Activated T-cell treated with anti-CD3 and anti-CD28 coated beads, Interleukin-2, amount 50 U/mL, for 4 hours (primary cell): Measurements from ENCODE around the gene ATP6V0A1. TPM values are rescaled to one million over a fixed set of nuclear protein-coding genes. Genes with fewer than 3 reads are reported as not detected.
"Not testable (repeated sequence)": the region's sequence is repeated elsewhere in the genome, so short reads cannot be mapped to it uniquely, and the experiment has no call there.

ENCODE experiments used
- ATAC-seq, 2 donors: fragments of 200-7000 bp; cut with Tn5 transposase; one replicate each; pipeline ENCODE4 v1.10.0; 2021
- DNase-seq: peaks from one replicate; pipeline ENCODE4 v3.0.0-alpha.2; 2020
- H3K27me3 Mint-ChIP-seq: one replicate; pipeline ENCODE4 v1.8.0; 2021; ENCODE audit warnings: low read depth, mixed read lengths
- H3K36me3 Mint-ChIP-seq: one replicate; pipeline ENCODE4 v1.8.0; 2022; ENCODE audit warnings: mixed read lengths; ENCODE audit not compliant: insufficient read depth
- H3K4me1 Mint-ChIP-seq: one replicate; pipeline ENCODE4 v1.8.0; 2021; ENCODE audit warnings: low read depth, mixed read lengths
- H3K4me3 Mint-ChIP-seq: one replicate; pipeline ENCODE4 v1.8.0; 2021; ENCODE audit warnings: mild to moderate bottlenecking, moderate library complexity, mixed read lengths
- H3K9me3 Mint-ChIP-seq: one replicate; pipeline ENCODE4 v1.8.0; 2021; ENCODE audit warnings: mixed read lengths
- total RNA-seq, 3 donors: library from RNA; stranded (reverse); gene quantifications; one replicate each; pipeline ENCODE4 v1.2.1, GENCODE V29; 2021

The ATP6V0A1 gene
- total RNA-seq, 3 donors from 2014 or later, result 12.8 to 18.0 (median 14.4) TPM

DNA sequence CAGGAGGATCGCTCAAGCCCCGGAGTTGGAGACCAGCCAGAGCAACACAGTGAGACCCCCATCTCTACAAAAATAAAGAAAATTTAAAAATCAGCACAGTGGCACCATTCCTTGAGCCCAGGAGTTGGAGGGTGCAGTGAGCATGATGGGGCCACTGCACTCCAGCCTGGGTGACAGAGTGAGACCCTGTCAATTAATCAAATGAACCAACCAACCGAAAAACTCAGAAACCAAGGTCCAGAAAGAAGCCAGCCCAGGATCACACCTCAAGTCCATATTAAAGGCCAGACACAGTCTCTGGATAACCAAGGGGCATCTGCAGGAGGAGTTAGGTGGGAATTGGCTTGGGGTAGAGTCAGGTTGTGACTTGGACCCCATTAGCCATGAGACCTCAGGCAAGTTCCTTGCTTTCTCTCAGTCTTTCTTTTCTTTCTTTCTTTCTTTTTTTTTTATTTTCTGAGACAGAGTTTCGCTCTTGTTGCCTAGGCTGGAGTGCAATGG is 96.5 kb downstream of the ATP6V0A1 start:
- peak in 1 of 2 donors; percentile 12 for ATAC-seq
- Mint-ChIP-seq H3K4me3 (peak overlapping the region; percentile 88), H3K4me1 (peaks cover 20% of the 10 kb centered on the region), H3K27me3 (no peaks in the 10 kb centered on the region), H3K36me3 (no peaks in the 10 kb centered on the region), H3K9me3 (no peaks in the 10 kb centered on the region)
- no peak for DNase-seq

DNA sequence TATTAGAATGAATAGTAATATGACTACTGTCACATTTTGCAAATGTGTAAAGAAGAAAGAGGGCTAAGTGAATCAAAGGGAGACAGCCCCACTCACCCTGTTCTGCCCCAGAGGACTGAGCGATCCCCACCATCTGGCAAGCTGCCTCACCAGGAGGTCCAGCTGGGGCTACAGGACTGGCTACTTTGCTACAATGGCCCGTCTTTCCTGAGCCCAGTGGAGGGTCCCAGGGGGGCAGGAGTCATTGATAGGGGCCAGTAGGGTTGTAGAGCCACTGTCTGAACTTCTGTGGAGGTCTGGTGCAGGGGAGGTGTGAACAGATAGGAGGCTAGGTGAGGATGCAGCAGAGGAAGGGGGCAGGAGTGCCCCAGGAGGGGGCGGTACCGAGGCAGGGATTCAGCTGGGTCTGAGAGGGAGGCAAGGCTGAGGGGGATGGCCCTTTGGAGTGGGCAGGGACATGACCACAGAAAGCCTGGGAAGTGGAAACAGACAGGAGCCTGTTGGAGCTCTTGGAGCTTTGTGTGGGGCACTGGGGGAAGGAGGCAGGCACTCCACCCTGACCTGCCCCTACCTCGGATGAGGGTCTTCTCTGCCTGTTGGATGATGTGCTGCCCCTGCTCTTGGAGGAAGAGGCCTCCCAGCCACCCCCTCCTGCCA is 97.4 kb downstream of the ATP6V0A1 start:
- DNase-seq, ATAC-seq, H3K9me3 Mint-ChIP-seq, H3K36me3 Mint-ChIP-seq, H3K27me3 Mint-ChIP-seq: not testable (repeated sequence)
- peaks cover 18% of the 10 kb centered on the region for H3K4me1 Mint-ChIP-seq
- peak overlapping the region; percentile 26 for H3K4me3 Mint-ChIP-seq

DNA sequence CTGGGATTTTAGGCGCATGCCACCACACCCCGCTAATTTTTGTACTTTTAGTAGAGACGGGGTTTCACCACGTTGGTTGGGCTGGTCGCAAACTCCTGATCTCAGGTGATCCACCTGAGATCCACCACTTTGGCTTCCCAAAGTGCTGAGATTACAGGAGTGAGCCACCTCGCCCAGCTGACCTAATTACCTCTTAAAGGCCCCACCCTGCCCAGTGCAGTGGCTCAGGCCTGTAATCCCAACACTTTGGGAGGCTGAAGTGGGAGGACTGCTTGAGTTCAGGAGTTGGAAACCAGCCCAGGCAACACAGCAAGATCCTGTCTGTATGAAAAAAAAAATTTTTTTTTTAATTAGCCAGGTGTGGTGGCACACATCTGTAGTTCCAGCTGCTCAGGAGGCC is 100.4 kb downstream of the ATP6V0A1 start:
- DNase-seq (no peak), ATAC-seq (no peak)
- Mint-ChIP-seq H3K9me3 (no peaks in the 10 kb centered on the region), H3K36me3 (peaks cover 2% of the 10 kb centered on the region), H3K27me3 (no peaks in the 10 kb centered on the region), H3K4me3 (no peak overlapping the region), H3K4me1 (peaks cover 33% of the 10 kb centered on the region)

DNA sequence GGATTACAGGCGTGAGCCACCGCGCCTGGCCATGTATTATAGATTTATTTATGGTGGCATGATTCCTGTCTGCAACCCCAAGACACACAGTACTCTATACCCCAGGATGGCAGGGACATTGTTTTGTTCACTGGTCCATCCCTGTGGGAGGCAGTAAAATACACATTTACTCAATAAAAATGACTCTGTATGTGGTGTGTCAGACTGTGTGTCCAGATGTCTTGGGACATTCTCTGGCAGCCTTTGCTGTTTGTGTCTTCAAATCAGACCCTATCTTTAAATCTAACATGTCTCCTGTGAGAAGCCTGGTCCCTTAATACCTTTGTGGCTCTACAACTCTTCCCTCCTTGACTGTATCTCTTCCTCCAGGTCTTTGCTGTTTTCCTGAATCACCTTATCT is 101.6 kb downstream of the ATP6V0A1 start:
- no peaks in the 10 kb centered on the region for H3K9me3 Mint-ChIP-seq
- DNase-seq (no peak), ATAC-seq (no peak)
- peaks cover 2% of the 10 kb centered on the region for H3K36me3 Mint-ChIP-seq
- H3K27me3 Mint-ChIP-seq, result no peaks in the 10 kb centered on the region
- peaks cover 30% of the 10 kb centered on the region for H3K4me1 Mint-ChIP-seq
- peak overlapping the region; percentile 63 for H3K4me3 Mint-ChIP-seq

DNA sequence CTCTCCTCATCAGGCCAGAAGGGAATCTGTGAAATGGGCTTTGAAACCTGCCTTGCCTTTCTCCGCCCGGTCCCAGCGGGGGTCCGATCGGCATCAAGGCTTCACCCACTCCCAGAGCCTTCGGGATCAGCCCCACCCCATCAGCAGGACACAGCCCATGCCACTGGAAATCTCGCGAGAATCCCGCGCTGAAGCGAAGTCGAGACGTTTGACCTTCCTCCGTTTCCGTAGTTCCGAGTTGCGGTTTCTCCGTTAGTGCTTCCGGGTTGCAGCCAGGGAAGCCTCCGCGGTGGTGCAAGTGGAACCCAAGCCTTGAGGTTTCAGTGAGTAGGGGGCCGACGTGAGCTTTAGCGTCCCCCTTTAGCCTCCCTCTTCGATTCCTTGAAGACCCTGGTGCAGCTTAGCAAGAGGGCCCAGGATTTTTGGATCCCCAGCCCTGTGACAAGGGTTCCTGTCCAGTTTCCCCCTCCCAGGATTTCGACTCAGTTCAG is 103.3 kb downstream of the ATP6V0A1 start, which contains the start of gene COASY:
Gene COASY, plus strand, starts transcription at position 252 of the 491 bp plus-strand sequence. CDS start 475 bp downstream, outside the sequence.
- H3K36me3 Mint-ChIP-seq, result peaks cover 2% of the 10 kb centered on the region
- ATAC-seq (peak; percentile 70 to 72), DNase-seq (peak; percentile 88)
- no peaks in the 10 kb centered on the region for H3K27me3 Mint-ChIP-seq
- H3K4me3 Mint-ChIP-seq, result peak within 1 kb of the TSS; percentile 91
- no peaks in the 10 kb centered on the region for H3K9me3 Mint-ChIP-seq
- peaks cover 32% of the 10 kb centered on the region for H3K4me1 Mint-ChIP-seq

DNA sequence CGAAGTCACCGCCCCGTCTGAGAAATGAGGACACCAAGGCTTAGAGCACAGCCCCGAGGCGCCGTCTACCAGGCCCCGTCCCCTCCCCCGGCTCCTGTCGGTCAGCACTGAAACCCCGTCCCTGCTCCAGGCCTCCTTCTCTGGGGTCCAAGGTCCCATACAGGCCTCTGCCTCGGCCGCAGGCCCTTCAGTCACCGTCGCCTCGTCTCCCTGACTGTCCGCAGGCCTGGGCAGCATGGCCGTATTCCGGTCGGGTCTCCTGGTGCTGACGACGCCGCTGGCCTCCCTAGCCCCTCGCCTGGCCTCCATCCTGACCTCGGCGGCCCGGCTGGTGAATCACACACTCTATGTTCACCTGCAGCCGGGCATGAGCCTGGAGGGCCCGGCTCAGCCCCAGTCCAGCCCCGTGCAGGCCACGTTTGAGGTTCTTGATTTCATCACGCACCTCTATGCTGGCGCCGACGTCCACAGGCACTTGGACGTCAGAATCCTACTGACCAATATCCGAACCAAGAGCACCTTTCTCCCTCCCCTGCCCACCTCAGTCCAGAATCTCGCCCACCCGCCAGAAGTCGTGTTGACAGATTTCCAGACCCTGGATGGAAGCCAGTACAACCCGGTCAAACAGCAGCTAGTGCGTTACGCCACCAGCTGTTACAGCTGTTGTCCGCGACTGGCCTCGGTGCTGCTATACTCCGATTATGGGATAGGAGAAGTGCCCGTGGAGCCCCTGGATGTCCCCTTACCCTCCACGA is 103.9 kb downstream of the ATP6V0A1 start:
- ATAC-seq (peak; percentile 16 to 19), DNase-seq (no peak)
- peaks cover 2% of the 10 kb centered on the region for H3K36me3 Mint-ChIP-seq
- no peaks in the 10 kb centered on the region for H3K27me3 Mint-ChIP-seq
- peaks cover 31% of the 10 kb centered on the region for H3K4me1 Mint-ChIP-seq
- peak overlapping the region; percentile 91 for H3K4me3 Mint-ChIP-seq
- no peaks in the 10 kb centered on the region for H3K9me3 Mint-ChIP-seq

DNA sequence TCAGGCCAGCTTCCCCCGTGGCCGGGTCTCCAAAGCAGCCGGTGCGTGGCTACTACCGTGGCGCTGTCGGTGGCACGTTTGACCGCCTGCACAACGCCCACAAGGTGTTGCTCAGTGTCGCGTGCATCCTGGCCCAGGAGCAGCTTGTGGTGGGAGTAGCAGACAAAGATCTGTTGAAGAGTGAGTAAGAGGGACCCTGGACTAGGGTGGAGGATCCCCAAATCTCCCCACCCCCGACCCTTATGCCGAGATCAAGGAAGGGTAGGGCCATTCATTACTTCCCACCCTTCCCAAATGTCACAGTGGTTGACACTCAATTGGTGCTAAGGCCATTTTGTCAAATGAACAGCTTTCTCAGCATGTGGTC is 104.4 kb downstream of the ATP6V0A1 start:
- H3K9me3 Mint-ChIP-seq, result no peaks in the 10 kb centered on the region
- H3K4me1 Mint-ChIP-seq, result peaks cover 35% of the 10 kb centered on the region
- peaks cover 5% of the 10 kb centered on the region for H3K36me3 Mint-ChIP-seq
- no peak for DNase-seq
- H3K27me3 Mint-ChIP-seq, result no peaks in the 10 kb centered on the region
- ATAC-seq, result no peak
- H3K4me3 Mint-ChIP-seq, result peak overlapping the region; percentile 91

DNA sequence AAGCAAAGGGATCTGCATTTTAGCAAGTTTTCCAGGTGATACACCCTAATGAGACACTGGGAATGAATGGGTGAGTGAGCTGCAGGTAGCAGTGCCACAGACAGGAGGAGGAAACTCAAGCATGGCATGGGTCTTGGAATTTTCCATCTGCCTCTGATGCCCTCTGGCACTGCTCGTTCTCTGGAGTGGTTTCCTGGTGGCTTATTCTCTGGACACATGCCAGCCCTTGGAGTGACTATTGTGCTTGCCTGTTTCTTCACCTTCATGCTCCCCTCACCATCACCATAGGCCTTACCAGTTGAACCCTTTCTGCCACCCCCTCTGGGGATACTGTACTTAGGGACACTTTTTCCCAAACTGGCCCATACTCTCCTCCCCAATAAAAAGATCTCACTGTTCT is 104.9 kb downstream of the ATP6V0A1 start:
- Mint-ChIP-seq H3K27me3 (no peaks in the 10 kb centered on the region), H3K36me3 (peaks cover 5% of the 10 kb centered on the region), H3K9me3 (no peaks in the 10 kb centered on the region), H3K4me3 (peak overlapping the region; percentile 91), H3K4me1 (peaks cover 36% of the 10 kb centered on the region)
- DNase-seq (no peak), ATAC-seq (no peak)

DNA sequence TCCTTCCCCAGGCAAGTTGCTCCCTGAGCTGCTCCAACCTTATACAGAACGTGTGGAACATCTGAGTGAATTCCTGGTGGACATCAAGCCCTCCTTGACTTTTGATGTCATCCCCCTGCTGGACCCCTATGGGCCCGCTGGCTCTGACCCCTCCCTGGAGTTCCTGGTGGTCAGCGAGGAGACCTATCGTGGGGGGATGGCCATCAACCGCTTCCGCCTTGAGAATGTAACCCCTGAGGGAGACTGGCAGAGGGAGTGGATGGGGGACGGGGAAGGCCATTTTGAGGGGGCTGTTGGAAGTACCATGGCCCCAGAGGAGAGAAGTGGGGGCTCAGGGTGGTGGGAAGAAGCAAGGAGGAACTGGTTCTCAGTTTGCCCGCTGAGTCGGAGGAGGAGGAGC is 105.3 kb downstream of the ATP6V0A1 start:
- peak overlapping the region; percentile 91 for H3K4me3 Mint-ChIP-seq
- no peaks in the 10 kb centered on the region for H3K9me3 Mint-ChIP-seq
- DNase-seq, result no peak
- H3K4me1 Mint-ChIP-seq, result peaks cover 38% of the 10 kb centered on the region
- peaks cover 7% of the 10 kb centered on the region for H3K36me3 Mint-ChIP-seq
- no peaks in the 10 kb centered on the region for H3K27me3 Mint-ChIP-seq
- no peak for ATAC-seq

DNA sequence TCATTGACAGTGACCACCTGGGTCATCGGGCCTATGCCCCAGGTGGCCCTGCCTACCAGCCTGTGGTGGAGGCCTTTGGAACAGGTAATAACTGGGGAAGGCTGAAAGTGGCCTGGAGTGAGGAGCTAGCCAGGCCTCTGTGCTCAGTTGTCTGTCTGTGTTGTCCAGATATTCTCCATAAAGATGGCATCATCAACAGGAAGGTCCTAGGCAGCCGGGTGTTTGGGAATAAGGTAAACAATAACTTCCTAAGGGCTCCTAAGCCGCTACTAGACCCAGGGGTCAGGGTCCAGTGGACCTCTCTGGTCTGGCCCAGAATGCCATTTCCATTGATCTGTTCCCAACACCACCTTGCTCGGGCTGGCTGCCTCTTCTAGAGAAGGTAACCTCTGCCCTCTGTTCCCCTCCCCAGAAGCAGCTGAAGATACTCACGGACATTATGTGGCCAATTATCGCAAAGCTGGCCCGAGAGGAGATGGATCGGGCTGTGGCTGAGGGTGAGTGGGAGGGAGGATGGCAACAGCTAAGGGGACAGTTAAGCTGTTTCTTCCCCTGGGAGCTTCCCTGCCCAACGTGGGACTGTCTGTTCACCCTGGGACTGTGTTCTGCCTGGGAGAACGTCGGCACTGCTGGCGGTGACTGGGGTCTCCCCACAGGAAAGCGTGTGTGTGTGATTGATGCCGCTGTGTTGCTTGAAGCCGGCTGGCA is 106.3 kb downstream of the ATP6V0A1 start:
- DNase-seq (no peak), ATAC-seq (no peak)
- Mint-ChIP-seq H3K4me1 (peaks cover 38% of the 10 kb centered on the region), H3K9me3 (no peaks in the 10 kb centered on the region), H3K4me3 (peak overlapping the region; percentile 42), H3K36me3 (peaks cover 9% of the 10 kb centered on the region), H3K27me3 (no peaks in the 10 kb centered on the region)

DNA sequence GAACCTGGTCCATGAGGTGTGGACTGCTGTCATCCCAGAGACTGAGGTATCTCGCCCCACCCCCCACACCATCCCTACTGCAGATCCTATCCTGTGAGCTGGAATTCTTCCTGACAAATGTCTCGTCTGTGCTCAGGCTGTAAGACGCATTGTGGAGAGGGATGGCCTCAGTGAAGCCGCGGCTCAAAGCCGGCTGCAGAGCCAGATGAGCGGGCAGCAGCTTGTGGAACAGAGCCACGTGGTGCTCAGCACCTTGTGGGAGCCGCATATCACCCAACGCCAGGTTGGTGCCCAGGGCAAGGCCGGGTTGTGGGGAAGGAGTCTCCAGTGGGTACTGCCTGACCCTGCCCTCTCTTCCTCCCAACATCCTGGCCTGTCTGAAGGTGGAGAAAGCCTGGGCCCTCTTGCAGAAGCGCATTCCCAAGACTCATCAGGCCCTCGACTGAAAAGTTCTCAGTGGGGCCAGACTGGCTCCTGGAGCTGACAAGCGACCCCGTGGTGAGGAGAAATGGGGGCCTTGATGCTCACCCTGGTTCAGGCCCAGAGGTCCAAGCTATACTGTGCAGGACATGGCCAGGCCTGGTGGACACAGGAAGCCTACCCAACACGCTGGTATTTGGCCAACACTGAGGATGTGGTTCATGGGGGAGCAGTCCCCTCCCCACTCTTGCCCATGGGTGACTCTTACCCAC is 107.0 kb downstream of the ATP6V0A1 start:
- DNase-seq (no peak), ATAC-seq (no peak)
- peak overlapping the region; percentile 96 for H3K4me3 Mint-ChIP-seq
- no peaks in the 10 kb centered on the region for H3K9me3 Mint-ChIP-seq
- H3K36me3 Mint-ChIP-seq, result peaks cover 9% of the 10 kb centered on the region
- no peaks in the 10 kb centered on the region for H3K27me3 Mint-ChIP-seq
- H3K4me1 Mint-ChIP-seq, result peaks cover 38% of the 10 kb centered on the region

DNA sequence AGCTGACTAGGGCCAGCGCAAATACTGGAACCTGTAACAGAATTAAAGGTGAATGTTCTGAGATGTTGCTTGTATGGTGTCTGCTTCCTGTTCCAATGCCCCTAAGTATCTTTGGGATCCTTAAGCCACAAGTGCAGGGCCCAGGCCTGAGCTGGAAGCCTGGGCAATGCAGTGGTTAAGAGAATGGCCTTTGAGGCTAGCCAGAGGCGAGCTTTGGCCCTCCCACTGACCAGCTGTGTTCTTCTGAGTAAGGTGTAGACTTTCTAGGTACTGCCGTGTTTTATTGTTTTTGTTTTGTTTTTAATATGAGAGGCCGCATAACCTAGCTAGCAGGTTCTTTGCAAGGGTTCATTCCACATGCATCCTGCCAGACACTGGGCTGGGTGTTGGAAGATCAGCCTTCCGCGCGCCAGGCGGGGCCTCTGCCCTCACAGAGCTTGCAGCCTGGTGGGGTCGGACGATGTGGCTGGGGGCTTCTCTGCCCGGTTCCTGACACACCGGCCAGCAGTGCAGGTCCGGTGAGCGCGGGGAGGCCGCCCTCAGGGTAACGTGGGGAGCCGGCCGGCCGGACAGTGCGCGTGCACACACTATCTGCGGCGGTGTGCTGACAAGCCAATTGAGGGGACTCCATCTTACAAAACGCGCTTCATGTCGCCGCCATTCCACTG is 107.7 kb downstream of the ATP6V0A1 start:
- H3K9me3 Mint-ChIP-seq, result no peaks in the 10 kb centered on the region
- H3K4me3 Mint-ChIP-seq, result peak overlapping the region; percentile 96
- no peaks in the 10 kb centered on the region for H3K27me3 Mint-ChIP-seq
- ATAC-seq, result no peak
- DNase-seq, result no peak
- peaks cover 37% of the 10 kb centered on the region for H3K4me1 Mint-ChIP-seq
- peaks cover 14% of the 10 kb centered on the region for H3K36me3 Mint-ChIP-seq

DNA sequence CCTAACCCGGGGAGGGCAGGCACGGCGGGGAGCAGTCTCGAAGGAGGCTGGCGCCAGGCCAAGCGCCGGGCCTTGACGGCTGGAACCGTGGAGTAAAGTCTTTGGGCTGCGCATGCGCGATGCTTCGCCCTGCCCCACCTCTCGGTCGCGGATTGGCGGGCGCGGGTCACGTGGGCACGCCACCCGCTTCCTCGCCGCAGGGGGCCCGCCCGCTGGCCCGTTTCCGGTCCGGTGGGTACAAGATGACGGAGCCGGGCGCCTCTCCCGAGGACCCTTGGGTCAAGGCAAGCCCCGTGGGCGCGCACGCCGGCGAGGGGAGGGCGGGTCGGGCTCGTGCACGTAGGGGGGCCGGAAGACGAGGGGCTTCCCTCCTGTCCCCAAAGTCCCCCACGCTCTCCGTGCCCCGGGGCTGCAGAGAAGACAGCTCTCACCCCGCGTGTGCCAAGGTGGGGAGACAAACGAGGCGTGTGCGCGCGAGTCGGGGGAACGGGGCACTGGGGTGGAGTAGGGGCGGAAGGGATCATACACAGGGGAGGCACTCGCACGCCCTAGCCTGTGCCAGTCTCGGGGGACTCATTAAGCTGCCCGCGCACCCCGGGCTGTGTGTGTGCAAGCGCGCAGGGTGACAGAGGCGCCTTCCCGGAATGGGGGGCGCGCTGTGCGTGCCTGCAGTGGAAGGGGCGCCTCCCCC is 108.3 kb downstream of the ATP6V0A1 start, which contains the start of gene MLX:
Gene MLX, plus strand, starts transcription at position 218 of the 691 bp plus-strand sequence. Its CDS starts 25 bp downstream, at position 243.
- ATAC-seq, result peak; percentile 77 to 78

More for the DNA sequence above, 108.3 kb downstream of the ATP6V0A1 start, which contains the start of gene MLX:
- peaks cover 30% of the 10 kb centered on the region for H3K4me1 Mint-ChIP-seq
- H3K27me3 Mint-ChIP-seq, result no peaks in the 10 kb centered on the region
- H3K36me3 Mint-ChIP-seq, result peaks cover 16% of the 10 kb centered on the region
- H3K4me3 Mint-ChIP-seq, result peak within 1 kb of the TSS; percentile 96
- DNase-seq, result peak; percentile 89
- H3K9me3 Mint-ChIP-seq, result no peaks in the 10 kb centered on the region
